ENCODE results near the gene SLC41A2.

Gene SLC41A2

GRCh38 chr12:104998423-104999346 is 40.6 kb upstream of the SLC41A2 start:
- 99% methylated on average over 15 of the region's 15 CpGs for WGBS
- Histone ChIP-seq H2AFZ (ENCODE audit: low read depth, low read length) (no peak overlapping the region), H4K8ac (ENCODE audit: low read length) (no peak overlapping the region), H2BK12ac (ENCODE audit: low read length in 2 of 2) (no peak overlapping the region), H2AK5ac (ENCODE audit: low read length, severe bottlenecking) (no peak overlapping the region), H3K4me1 (ENCODE audit: control insufficient read depth, insufficient read depth, low read depth, low read length) (peaks cover 8% of the 10 kb centered on the region), H3K18ac (ENCODE audit: low read depth in 1 of 2, low read length in 2 of 2) (no peak overlapping the region), H3K27ac (ENCODE audit: low read length, poor library complexity, severe bottlenecking) (no peak overlapping the region), H3K4ac (ENCODE audit: low read depth in 1 of 2, low read length in 2 of 2) (peak overlapping the region in 1 of 2 experiments; percentile 21), H4K91ac (ENCODE audit: low read length) (no peak overlapping the region), H3K27me3 (ENCODE audit: control insufficient read depth in 1 of 2, insufficient read depth in 1 of 2, low read length in 2 of 2) (no peaks in the 10 kb centered on the region), H3K9me3 (ENCODE audit: control insufficient read depth, low read length) (no peaks in the 10 kb centered on the region), H3K4me3 (ENCODE audit: insufficient read depth in 1 of 2, low read depth in 1 of 2, low read length in 2 of 2) (peak overlapping the region in 1 of 2 experiments; percentile 20), H3K79me1 (replicated peaks; ENCODE audit: low read length, poor library complexity, severe bottlenecking) (peaks cover 16% of the 10 kb centered on the region), H3K9ac (ENCODE audit: low read length) (no peak overlapping the region), H3K14ac (ENCODE audit: low read length in 2 of 2) (no peak overlapping the region), H2BK120ac (ENCODE audit: low read depth, low read length) (no peak overlapping the region), H3K23ac (ENCODE audit: low read length in 2 of 2) (no peak overlapping the region), H3K36me3 (ENCODE audit: control insufficient read depth in 1 of 2, insufficient read depth in 2 of 2, low read depth in 1 of 2, low read length in 2 of 2) (peaks cover 19 to 95% of the 10 kb centered on the region in 2 experiments), H2BK5ac (ENCODE audit: low read depth, low read length, poor library complexity, severe bottlenecking) (no peak overlapping the region), H3K4me2 (ENCODE audit: low read length, poor library complexity, severe bottlenecking) (no peak overlapping the region), H2BK15ac (ENCODE audit: low read depth, poor library complexity, severe bottlenecking) (no peak overlapping the region)
- no peak for DNase-seq

GRCh38 chr12:104997541-104997940 is 39.5 kb upstream of the SLC41A2 start:
- H4K91ac ChIP-seq (ENCODE audit: low read length): no peak overlapping the region
- 96% methylated on average over 2 of the region's 3 CpGs for WGBS
- DNase-seq: no peak

GRCh38 chr12:104994336-104994735 is 36.2 kb upstream of the SLC41A2 start:
- no peak overlapping the region for H3K23ac ChIP-seq (ENCODE audit: low read length in 2 of 2)
- no peak overlapping the region for H3K4me3 ChIP-seq (ENCODE audit: insufficient read depth in 1 of 2, low read depth in 1 of 2, low read length in 2 of 2)
- no peak overlapping the region for H4K91ac ChIP-seq (ENCODE audit: low read length)
- H2BK12ac ChIP-seq (ENCODE audit: low read length in 2 of 2): no peak overlapping the region
- no peak overlapping the region for H3K4ac ChIP-seq (ENCODE audit: low read depth in 1 of 2, low read length in 2 of 2)
- peaks cover 32% of the 10 kb centered on the region for H3K79me1 ChIP-seq (replicated peaks; ENCODE audit: low read length, poor library complexity, severe bottlenecking)
- no peak overlapping the region for H3K27ac ChIP-seq (ENCODE audit: low read length, poor library complexity, severe bottlenecking)
- H3K27me3 ChIP-seq (ENCODE audit: control insufficient read depth in 1 of 2, insufficient read depth in 1 of 2, low read length in 2 of 2): no peaks in the 10 kb centered on the region
- 100% methylated on average over 2 of the region's 3 CpGs for WGBS
- H4K8ac ChIP-seq (ENCODE audit: low read length): no peak overlapping the region
- H3K4me2 ChIP-seq (ENCODE audit: low read length, poor library complexity, severe bottlenecking): no peak overlapping the region
- no peak overlapping the region for H3K14ac ChIP-seq (ENCODE audit: low read length in 2 of 2)
- H3K9me3 ChIP-seq (ENCODE audit: control insufficient read depth, low read length): no peaks in the 10 kb centered on the region
- H3K36me3 ChIP-seq (ENCODE audit: control insufficient read depth in 1 of 2, insufficient read depth in 2 of 2, low read depth in 1 of 2, low read length in 2 of 2): peaks cover 24 to 95% of the 10 kb centered on the region in 2 experiments
- H2AFZ ChIP-seq (ENCODE audit: low read depth, low read length): no peak overlapping the region
- no peak overlapping the region for H2AK5ac ChIP-seq (ENCODE audit: low read length, severe bottlenecking)
- H2BK15ac ChIP-seq (ENCODE audit: low read depth, poor library complexity, severe bottlenecking): no peak overlapping the region
- peaks cover 8% of the 10 kb centered on the region for H3K4me1 ChIP-seq (ENCODE audit: control insufficient read depth, insufficient read depth, low read depth, low read length)
- H2BK120ac ChIP-seq (ENCODE audit: low read depth, low read length): no peak overlapping the region
- no peak overlapping the region for H3K18ac ChIP-seq (ENCODE audit: low read depth in 1 of 2, low read length in 2 of 2)
- H3K9ac ChIP-seq (ENCODE audit: low read length): no peak overlapping the region
- no peak for DNase-seq
- H2BK5ac ChIP-seq (ENCODE audit: low read depth, low read length, poor library complexity, severe bottlenecking): no peak overlapping the region

More at GRCh38 chr12:104997541-104997940, 39.5 kb upstream of the SLC41A2 start:
- no peaks in the 10 kb centered on the region for H3K9me3 ChIP-seq (ENCODE audit: control insufficient read depth, low read length)
- H2AFZ ChIP-seq (ENCODE audit: low read depth, low read length): no peak overlapping the region
- H3K18ac ChIP-seq (ENCODE audit: low read depth in 1 of 2, low read length in 2 of 2): no peak overlapping the region
- H2BK12ac ChIP-seq (ENCODE audit: low read length in 2 of 2): no peak overlapping the region
- no peak overlapping the region for H3K4ac ChIP-seq (ENCODE audit: low read depth in 1 of 2, low read length in 2 of 2)
- H2BK15ac ChIP-seq (ENCODE audit: low read depth, poor library complexity, severe bottlenecking): no peak overlapping the region
- H3K23ac ChIP-seq (ENCODE audit: low read length in 2 of 2): no peak overlapping the region
- H3K14ac ChIP-seq (ENCODE audit: low read length in 2 of 2): no peak overlapping the region
- peaks cover 8% of the 10 kb centered on the region for H3K4me1 ChIP-seq (ENCODE audit: control insufficient read depth, insufficient read depth, low read depth, low read length)
- no peak overlapping the region for H3K4me2 ChIP-seq (ENCODE audit: low read length, poor library complexity, severe bottlenecking)
- no peak overlapping the region for H2AK5ac ChIP-seq (ENCODE audit: low read length, severe bottlenecking)
- no peak overlapping the region for H2BK5ac ChIP-seq (ENCODE audit: low read depth, low read length, poor library complexity, severe bottlenecking)
- no peak overlapping the region for H4K8ac ChIP-seq (ENCODE audit: low read length)
- peaks cover 25 to 95% of the 10 kb centered on the region in 2 experiments for H3K36me3 ChIP-seq (ENCODE audit: control insufficient read depth in 1 of 2, insufficient read depth in 2 of 2, low read depth in 1 of 2, low read length in 2 of 2)
- no peak overlapping the region for H3K27ac ChIP-seq (ENCODE audit: low read length, poor library complexity, severe bottlenecking)
- no peak overlapping the region for H2BK120ac ChIP-seq (ENCODE audit: low read depth, low read length)
- H3K4me3 ChIP-seq (ENCODE audit: insufficient read depth in 1 of 2, low read depth in 1 of 2, low read length in 2 of 2): no peak overlapping the region
- peaks cover 22% of the 10 kb centered on the region for H3K79me1 ChIP-seq (replicated peaks; ENCODE audit: low read length, poor library complexity, severe bottlenecking)
- H3K27me3 ChIP-seq (ENCODE audit: control insufficient read depth in 1 of 2, insufficient read depth in 1 of 2, low read length in 2 of 2): no peaks in the 10 kb centered on the region
- no peak overlapping the region for H3K9ac ChIP-seq (ENCODE audit: low read length)

- WGBS: 90% methylated on average over 2 of the region's 3 CpGs
- Histone ChIP-seq H2BK120ac (ENCODE audit: low read depth, low read length) (no peak overlapping the region), H3K9ac (ENCODE audit: low read length) (no peak overlapping the region), H2BK15ac (ENCODE audit: low read depth, poor library complexity, severe bottlenecking) (no peak overlapping the region), H3K79me1 (replicated peaks; ENCODE audit: low read length, poor library complexity, severe bottlenecking) (peaks cover 31% of the 10 kb centered on the region), H3K27ac (ENCODE audit: low read length, poor library complexity, severe bottlenecking) (no peak overlapping the region), H2AK5ac (ENCODE audit: low read length, severe bottlenecking) (no peak overlapping the region), H2BK12ac (ENCODE audit: low read length in 2 of 2) (no peak overlapping the region), H3K4me2 (ENCODE audit: low read length, poor library complexity, severe bottlenecking) (no peak overlapping the region), H3K4ac (ENCODE audit: low read depth in 1 of 2, low read length in 2 of 2) (no peak overlapping the region), H2BK5ac (ENCODE audit: low read depth, low read length, poor library complexity, severe bottlenecking) (no peak overlapping the region), H3K27me3 (ENCODE audit: control insufficient read depth in 1 of 2, insufficient read depth in 1 of 2, low read length in 2 of 2) (no peaks in the 10 kb centered on the region), H3K36me3 (ENCODE audit: control insufficient read depth in 1 of 2, insufficient read depth in 2 of 2, low read depth in 1 of 2, low read length in 2 of 2) (peaks cover 13 to 82% of the 10 kb centered on the region in 2 experiments), H3K18ac (ENCODE audit: low read depth in 1 of 2, low read length in 2 of 2) (no peak overlapping the region), H3K9me3 (ENCODE audit: control insufficient read depth, low read length) (no peaks in the 10 kb centered on the region), H3K23ac (ENCODE audit: low read length in 2 of 2) (no peak overlapping the region), H4K91ac (ENCODE audit: low read length) (no peak overlapping the region), H3K14ac (ENCODE audit: low read length in 2 of 2) (no peak overlapping the region), H3K4me1 (ENCODE audit: control insufficient read depth, insufficient read depth, low read depth, low read length) (no peaks in the 10 kb centered on the region), H3K4me3 (ENCODE audit: insufficient read depth in 1 of 2, low read depth in 1 of 2, low read length in 2 of 2) (no peak overlapping the region), H2AFZ (ENCODE audit: low read depth, low read length) (no peak overlapping the region), H4K8ac (ENCODE audit: low read length) (no peak overlapping the region)
- DNase-seq: no peak
Observed at GRCh38 chr12:104991565-104992128, 33.6 kb upstream of the SLC41A2 start.

Measured in mesenchymal stem cell (in vitro differentiated cells and primary cell).